Epidermal melanocyte (primary cell): ENCODE results near the gene ZNF277.
A peak's percentile ranks its signal among the peaks of the same experiment; 100 is the strongest.

Source experiments
- DNase-seq: peaks from one replicate; pipeline ENCODE4 v3.0.0; 2011; ENCODE audit warnings: low spot score; ENCODE audit not compliant: insufficient read length

Gene ZNF277, protein sequence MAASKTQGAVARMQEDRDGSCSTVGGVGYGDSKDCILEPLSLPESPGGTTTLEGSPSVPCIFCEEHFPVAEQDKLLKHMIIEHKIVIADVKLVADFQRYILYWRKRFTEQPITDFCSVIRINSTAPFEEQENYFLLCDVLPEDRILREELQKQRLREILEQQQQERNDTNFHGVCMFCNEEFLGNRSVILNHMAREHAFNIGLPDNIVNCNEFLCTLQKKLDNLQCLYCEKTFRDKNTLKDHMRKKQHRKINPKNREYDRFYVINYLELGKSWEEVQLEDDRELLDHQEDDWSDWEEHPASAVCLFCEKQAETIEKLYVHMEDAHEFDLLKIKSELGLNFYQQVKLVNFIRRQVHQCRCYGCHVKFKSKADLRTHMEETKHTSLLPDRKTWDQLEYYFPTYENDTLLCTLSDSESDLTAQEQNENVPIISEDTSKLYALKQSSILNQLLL

DNA sequence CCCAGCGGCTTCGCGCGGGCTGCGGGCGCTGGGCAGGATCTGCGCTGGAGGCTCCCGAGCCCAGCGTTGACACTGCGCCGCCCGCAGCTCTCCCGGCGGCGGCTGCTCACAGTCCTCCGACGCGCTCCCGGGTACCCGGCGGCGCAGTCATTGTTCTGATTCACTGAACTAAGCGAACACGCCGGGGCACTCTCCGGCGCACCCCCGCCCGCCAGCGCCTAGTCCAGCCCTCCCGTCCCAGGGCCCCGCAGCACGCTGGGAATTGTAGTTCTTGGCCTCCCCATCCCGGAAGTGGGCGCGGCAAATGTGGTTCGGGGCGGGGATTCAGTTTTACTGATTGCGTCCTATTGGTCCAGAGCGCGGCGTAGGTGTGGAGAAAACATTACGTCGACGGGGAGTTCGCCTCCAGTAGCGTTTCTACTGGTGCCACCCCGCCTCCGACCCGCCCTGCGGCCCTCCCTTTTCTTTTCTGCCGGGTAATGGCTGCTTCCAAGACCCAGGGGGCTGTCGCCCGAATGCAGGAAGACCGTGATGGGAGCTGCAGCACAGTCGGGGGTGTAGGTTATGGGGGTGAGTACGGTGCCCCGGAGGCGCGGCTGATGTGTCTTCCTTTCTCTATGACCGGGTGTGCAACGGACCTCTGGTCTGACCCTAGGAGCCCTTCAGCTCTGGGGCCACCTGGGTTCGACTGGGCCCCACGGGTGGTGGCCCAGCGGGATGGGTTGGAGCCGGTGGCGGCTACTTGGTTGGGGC lies at the start of gene ZNF277, which contains the start of gene DOCK4:
TSS of gene ZNF277 (plus strand) at position 458 of the 753 bp plus-strand sequence. CDS start at position 480, 22 bp downstream.
TSS of gene DOCK4 (minus strand) at position 162 of the 753 bp plus-strand sequence. CDS start 261 bp downstream, outside the sequence.
- peak; percentile 85 for DNase-seq

DNA sequence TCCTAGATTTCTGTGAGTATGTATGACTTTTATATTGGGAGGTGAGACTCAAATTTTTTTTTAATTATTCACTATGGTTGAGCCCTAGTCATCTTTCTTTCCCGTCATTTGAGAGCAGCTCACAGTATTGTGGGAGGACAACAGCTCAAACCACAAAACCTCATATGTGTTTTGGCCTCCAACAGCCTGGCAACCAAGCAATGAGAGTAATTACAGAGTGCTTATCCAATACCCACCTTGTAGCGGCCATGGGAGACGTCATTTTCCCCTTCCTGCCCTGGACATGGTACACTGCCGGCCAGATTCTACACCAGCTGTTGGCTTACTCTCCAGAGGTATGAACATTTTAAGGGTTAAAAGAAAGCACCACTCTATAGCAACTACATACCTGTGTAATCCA lies 49.4 kb upstream of the ZNF277 start:
- DNase-seq, result no peak

DNA sequence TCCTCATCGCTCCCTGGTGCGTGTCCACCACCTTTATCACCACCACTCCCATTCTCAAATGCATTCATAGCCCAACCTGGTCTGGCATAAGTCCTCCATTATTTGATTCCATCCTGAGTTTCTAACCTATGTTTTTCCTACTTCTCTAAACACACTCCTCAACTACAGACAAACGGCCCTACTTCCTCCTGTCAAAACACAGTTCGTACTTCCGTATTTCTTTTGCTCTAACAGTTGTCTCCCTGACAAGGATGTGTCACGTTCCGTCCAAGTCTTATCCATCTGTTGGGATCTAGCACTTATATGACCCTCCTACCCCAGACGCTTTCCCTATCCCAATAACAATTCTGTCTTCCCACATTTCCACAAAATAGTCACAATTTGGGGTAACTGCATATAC lies 47.1 kb upstream of the ZNF277 start:
- no peak for DNase-seq

DNA sequence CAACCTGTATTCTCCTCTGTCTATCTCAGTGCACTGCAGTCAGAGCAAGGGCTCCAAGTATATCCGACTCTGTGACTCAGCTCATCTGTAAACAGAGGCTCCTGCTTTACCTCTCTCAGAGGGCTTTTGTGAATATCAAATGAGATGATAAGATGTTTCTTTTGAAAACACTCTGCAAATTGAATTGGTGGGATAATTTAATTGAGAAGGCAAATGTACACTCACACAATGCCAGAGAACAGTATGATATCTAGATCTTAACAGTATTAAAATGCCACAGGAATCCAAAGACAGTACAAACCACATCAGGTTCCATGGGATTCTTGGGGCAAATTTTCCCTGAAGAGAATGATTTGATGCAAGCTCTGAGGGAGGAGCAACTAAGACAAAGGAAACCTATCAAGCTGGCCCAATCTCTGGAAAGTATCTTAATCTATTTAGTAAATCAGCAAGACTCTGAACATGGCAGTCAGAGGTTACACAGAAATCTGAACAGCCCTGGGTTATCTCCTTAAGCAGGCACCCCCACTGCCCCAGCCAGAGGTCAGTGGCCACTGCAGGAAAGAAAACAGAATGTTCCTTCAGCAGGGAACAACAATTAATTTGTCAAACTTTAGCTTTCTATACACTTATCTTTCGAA lies 46.2 kb upstream of the ZNF277 start:
- DNase-seq, result no peak

DNA sequence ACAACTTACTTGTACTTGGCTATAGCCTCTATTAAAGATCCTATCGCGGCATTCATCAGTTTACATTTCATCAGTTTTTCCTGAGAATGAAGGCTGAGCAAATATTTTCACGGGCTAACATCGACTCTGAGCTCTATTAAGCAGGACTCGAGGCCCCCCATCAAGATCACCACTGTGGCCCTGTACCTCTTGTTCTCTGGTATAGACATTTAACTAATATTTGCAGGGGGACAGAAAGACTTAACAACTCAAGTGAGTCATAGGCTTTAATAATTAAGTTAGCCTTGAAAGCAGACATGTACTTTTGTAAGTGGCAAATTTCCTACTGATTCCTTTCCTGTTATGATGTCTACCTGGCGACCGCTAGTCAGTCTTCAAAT lies 45.7 kb upstream of the ZNF277 start:
- DNase-seq, result no peak

DNA sequence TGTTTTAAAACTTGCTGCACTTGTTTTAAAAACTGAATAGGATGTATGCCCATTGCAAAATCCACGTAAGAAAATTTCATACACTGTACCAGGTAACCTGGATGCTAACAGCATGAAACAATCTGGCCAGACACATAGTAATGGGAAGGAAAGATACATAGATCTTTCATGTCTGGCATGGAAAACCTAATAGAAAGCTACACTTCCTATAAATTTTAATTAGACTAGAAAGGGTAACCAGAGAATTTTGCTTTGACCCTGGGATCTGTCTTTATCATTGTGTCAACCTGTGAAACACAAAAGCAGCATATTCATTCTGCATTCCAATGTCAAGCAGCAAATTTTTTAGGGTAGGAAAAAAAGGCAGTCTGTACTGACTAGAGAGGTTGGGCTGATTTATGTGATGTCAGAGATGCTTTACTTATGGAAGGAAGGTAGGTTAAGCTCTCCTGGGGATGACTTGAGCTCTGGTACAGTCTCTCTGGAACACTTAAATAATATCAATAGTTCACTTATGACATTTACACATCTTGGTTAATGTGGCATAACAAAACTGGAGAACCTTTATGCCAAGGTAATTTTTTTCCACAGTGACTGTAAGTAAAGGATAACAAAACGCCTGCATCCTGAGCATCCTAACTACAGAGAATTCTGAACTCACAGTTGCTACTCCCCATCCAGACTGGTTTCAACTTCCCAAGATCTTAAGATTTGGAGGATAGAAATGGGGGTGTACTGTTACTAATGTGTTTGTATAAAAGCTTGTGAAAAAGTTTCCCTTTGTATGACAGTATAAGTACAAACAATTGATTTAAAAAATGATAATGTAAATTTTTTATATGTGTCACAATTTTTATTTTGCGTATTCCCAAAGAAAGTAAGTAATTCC lies 45.0 kb upstream of the ZNF277 start:
- no peak for DNase-seq

DNA sequence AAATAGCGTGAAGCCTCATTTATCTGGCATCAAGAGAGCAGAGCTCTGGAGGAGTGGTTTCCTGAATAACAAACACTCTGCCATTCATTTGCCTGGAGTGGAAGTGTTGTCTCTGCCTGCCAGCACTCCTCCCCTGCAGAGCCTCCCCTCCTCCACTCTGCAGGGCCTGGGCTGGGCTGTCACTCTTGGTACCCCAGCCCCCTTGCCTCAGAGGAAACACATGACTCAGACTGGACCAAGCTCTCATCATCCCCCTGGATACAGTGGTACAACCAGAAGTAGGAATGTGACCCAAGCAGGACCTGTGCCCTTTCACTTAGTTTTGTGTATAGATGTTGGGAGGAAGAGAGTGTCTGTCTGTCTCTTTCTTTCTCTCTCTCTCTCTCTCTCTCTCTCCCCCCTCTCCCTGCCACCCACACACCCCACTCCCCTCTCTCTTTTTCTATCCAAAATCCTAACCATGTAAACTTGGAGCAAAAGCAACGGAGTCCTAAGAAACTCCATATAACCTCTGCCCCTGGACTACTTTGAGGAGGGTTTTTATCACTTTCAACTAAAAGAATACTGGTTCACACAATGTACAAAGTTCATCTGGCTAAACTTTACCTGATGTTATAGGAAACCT lies 44.2 kb upstream of the ZNF277 start:
- no peak for DNase-seq

DNA sequence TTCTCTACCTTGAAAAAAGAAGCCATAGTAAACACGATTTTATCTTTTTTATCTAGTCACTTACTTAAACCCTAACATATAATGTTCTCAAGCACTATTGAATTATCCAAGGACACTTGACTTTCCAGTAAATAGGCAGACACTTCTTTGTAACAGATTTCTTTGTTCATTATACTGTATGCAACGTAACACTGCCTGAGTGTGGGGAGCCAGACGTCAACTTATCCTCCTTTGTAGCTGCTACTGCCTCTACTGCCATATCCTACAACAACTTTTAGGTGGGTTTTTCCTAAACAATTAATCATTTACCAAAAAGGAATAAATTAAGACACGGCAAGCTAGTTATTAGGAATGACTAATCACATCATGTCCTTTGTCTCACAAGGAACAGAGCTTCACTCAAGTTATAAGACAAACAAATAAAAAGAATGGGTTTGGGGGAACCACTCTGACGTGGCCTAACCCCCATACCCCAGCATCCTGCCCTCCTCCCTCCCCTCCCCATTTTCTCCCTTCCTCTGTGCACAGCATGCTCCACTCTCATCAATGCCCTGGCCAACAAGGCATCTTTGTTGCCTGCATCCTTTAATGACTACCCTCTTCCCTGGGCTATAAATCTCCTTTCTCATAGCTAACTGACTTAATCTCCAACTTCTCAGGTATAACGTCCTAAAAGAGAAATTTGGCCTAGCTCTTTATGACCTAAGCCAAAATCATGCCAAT lies 43.5 kb upstream of the ZNF277 start:
- no peak for DNase-seq

DNA sequence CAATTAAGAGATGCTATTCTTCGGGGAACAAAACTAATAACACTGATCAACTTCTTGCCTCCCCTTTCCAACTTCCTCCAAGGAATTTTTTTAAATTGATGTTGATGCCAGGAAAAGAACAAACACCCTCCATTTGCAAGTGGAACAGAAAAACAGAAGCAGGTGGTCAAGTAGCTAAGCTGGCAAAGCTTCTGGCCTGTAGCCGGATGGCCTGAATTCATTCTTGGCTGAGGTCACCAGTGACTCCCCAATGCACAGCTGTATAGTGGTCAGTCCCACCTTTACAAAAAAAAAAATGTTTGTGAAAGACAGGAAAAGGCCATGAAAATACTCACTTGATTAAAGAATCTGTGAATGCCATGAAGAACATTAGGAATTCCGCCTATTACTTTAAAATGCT lies 39.3 kb upstream of the ZNF277 start:
- no peak for DNase-seq

DNA sequence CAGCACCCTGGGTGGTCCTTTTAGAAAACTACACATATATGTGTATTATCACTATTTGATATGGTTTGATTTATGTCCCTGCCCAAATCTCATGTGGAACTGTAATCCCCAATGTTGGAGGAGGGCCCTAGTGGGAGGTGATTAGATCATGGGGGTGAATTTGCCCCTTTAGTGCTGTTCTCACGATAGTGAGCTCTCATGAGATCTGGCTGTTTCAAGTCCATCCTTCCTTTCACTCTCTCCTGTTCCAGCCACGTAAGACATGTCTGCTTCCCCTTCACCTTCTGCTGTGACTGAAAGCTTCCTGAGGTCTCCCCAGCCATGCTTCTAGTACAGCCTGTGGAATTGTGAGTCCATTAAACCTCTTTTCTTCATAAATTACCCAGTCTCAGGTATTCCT lies 37.6 kb upstream of the ZNF277 start:
- no peak for DNase-seq

DNA sequence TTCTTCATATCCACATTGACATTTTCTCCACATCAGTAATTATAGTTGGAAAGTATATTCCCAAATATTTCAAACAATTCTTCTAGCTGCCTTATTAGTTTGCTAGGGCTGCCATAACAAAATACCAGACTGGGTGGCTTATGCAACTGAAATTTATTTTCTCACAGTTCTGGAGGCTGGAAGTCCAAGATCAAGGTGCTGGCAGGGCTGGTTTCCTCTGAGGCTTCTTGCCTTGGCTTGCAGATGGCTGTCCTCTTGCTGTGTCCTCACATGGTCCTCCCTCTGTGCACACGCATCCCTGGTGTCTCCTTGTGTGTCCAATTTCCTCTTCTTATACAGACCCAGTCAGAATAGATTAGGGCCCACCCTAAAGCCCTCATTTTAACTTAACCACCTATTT lies 34.8 kb upstream of the ZNF277 start:
- no peak for DNase-seq

DNA sequence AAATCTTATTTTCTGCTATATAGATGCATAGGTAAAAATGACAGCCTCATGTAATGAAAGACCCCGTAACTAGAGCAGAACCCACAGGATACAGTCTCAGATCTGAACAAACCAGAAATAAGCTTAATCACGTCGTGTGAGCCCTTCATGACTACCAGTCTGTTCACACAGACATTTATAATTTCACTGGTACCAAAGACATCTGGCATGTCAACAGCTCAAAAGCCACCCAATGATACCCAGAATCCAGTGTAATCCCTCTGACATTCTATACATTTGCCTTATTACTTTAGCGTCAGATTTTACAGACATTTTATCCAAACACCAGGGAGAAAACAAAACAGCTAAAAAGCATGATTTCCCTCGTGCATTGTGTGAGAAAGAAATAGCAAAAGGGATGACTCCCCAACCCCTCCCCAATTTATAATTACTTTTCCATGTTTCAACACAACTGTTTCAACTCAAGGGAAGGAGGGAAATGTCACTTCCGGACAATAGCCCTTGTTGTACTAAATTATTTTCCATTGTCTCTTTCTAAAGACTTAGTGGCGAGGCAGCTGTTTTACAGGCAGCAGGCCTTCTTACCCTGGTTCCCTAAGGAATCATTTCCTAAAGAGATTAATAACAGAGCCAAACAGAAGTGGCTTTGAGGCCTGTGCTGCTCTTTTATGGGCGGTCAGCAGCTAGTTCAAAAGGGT lies 33.5 kb upstream of the ZNF277 start:
- no peak for DNase-seq

DNA sequence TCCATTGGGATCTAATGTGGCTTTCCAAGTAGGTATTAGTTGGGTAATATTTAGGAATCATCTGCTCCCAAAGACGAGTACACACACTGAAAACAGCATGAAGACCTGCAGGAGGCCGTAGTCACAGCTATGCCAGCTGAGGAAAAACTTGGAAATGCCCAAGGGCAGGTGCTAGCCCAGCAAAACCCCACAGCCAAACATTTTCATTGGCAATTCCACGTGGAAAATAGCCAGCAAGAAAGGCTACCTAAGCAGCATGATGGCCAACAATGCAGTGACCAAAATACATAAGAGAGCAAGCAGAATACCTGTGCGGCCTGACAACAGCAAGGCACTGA lies 33.0 kb upstream of the ZNF277 start:
- no peak for DNase-seq

DNA sequence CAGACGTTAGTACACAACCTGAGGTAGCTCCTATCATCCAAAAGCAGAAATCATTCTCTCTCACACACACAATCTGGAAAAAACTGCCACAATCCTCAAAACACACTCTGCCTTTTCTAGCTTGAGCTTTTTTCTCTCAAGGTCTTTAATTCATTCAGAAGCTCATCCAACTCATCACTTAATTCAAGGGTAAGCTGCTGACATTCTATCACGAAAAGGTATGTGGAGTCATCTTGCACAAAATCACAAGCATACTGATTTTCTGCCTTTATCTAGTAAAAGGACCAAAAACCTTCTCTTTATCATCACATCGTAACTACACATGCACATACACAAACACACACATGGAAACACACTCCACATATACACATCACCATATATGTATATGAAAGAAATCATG lies 32.3 kb upstream of the ZNF277 start:
- no peak for DNase-seq

DNA sequence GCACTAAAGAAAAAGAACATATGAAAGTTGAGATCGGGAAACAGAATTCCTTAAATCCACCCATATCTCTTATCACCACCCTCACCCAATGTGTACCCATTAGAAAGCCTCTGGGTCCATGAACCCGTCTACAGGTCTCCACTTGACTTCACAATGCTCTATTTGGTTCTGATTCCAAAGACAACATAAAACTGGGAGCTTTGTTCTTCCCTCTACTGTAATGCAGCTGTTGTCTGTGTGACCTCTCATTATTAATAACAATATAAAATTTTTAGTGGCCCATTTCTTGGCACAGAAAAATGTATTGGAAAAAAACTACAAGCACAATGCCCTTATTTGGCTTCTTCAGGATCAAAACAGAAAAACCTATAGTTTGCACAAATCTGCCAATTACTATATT lies 30.3 kb upstream of the ZNF277 start:
- DNase-seq, result no peak

DNA sequence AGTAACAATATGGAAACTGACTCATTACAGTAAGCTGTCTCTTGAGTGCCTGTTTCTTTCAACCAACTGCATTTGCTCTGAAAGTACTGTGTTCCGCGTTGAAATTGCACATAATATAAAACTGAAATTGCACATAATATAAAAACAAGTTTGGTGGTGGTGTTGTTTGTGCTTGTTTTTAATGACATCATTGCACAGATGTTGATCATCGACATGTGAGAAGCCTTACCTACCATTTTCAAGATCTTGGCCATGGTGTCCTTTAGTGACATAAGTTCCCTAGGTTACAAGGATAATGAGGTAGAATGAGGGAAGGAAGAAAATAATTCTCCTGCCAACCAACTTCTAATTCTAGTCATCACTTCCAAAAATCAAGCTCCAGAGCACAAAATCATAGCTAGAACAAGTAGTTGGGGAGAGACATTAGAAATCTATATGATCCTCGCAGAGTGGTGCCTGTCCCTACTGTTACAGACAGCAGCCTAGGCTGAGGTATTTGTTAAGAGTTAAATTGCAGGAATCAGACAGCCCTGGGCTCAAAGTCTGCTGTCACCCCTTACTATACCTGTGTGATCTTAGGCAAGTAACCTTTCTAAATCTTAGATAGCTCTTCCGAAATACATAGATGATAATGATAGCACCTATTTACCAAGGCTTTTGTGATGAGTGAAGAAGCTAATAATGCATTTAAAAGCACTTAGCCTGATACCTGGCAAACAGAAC lies 29.6 kb upstream of the ZNF277 start:
- no peak for DNase-seq

DNA sequence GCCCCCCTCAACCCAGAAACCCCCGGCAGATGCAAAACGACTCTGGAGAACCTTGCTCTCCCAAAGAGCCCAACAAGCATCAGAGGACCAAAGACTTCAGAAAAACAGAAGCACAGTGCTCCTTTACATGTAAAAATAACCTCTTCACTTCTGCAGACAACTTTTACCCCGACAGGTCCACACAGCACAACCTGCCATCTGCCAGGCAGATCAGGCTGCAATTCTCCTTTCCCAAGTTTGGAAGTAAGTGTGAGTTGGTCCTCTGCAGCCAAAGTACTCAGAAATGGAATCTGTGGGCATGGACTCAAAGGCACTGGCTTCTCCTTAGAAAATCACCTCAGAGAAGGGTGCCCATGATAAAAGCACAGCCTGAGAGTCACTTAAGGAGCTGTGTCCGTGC lies 26.3 kb upstream of the ZNF277 start:
- no peak for DNase-seq

DNA sequence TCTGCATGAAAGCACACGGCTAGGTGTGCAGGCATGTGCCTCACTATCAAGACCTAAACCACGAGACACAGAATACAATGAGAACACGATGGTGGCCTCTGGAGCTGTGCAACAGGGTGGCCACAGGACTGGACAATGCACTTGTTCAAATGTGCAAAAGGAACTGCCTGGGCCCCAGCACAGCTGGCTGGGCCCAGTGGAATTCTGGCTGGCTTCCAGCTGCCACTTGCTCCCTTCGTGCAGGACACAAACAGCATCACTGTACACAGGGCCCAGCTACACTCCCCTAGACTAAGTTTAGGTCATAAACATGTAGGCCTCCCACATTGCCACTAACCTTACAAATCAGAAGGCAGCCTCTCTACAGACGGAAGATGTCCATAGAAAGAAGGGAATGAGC lies 23.7 kb upstream of the ZNF277 start:
- no peak for DNase-seq

DNA sequence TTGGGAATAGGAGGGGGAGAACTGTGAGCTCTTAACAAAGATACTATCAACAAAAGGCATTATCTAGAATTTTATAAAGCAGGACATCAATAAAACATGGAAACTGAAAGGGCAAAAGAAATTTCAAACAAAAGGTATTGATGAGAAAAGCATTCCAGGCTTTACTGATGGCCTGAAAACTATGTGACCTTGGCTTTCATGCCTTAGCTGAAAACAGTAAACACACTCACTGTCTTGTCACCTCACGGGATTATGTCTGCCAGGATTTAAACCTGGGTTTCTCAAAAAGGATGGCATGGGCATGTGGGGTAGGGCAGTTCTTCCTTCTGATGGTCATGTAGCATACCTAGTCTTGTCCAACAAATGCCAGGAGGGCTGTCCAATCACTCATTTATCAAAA lies 23.2 kb upstream of the ZNF277 start:
- no peak for DNase-seq
